ENCODE measurements around the gene MRPL41. TPM values are rescaled to one million over a fixed set of nuclear protein-coding genes. Genes with fewer than 3 reads are reported as not detected.

Gene MRPL41
- total and polyA plus RNA-seq, 2 experiments from 2014 or later = 32.8 to 146 TPM

DNA sequence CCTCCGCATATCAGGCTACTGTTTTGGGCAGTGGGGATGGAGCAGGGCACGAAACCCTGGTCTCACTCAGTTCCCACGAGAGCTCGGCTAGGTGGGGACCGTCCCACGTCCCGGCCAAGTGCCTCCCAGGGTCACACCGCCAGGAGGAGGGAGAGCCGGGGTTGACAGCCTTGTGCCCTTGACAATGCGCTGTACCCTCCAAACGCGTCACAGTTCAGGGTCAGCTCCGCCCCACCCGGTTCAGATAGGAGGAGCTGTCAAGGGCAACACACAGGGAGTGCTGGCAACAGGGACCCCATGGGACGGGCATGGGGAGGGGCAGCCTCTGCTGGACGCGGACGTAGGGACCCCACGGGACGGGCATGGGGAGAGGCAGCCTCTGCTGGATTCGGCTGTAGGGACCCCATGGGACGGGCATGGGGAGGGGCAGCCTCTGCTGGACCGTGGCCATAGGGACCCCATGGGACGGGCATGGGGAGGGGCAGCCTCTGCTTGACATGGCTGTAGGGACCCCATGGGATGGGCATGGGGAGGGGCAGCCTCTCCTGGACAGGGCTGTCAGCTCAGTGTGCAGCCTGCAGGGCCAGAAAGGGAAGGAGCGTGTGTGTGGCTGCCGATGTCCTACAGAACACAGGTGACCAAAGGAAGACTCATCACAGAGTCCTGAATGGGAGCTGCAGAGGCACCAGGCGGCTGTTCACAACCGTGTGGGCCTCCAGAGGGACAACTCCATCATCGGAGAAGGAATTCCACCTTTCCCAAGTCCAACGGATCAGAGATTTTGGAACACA, 30.9 kb upstream of the MRPL41 start:
- no peaks in the 10 kb centered on the region for H3F3A ChIP-seq (replicated peaks; ENCODE audit: low read depth)
- H3K9me2 ChIP-seq (ENCODE audit: insufficient read depth) = no peaks in the 10 kb centered on the region
- no peaks in the 10 kb centered on the region for H3K4me1 Mint-ChIP-seq
- 0 out of 3 replicates have a peak, but pooled peaks cover 3% of the 10 kb centered on the region for H3K9me3 Mint-ChIP-seq
- H3K27me3 ChIP-seq (ENCODE audit: insufficient read depth) = no peaks in the 10 kb centered on the region
- no peaks in the 10 kb centered on the region for H4K20me1 ChIP-seq (replicated peaks; ENCODE audit: insufficient read depth)
- no peak for TF ChIP-seq STAT1 (IDR thresholded peaks at IDR 0.05; ENCODE audit: unreplicated experiment)
- TF ChIP-seq NANOG (IDR thresholded peaks at IDR 0.05; ENCODE audit: borderline replicate concordance) = no peak
- TF ChIP-seq JUNB (IDR thresholded peaks at IDR 0.05; ENCODE audit: unreplicated experiment) = no peak
- no peak for TF ChIP-seq ZNF114 (CRISPR knock-in tag; IDR thresholded peaks at IDR 0.05)
- TF ChIP-seq, protein P1, sequence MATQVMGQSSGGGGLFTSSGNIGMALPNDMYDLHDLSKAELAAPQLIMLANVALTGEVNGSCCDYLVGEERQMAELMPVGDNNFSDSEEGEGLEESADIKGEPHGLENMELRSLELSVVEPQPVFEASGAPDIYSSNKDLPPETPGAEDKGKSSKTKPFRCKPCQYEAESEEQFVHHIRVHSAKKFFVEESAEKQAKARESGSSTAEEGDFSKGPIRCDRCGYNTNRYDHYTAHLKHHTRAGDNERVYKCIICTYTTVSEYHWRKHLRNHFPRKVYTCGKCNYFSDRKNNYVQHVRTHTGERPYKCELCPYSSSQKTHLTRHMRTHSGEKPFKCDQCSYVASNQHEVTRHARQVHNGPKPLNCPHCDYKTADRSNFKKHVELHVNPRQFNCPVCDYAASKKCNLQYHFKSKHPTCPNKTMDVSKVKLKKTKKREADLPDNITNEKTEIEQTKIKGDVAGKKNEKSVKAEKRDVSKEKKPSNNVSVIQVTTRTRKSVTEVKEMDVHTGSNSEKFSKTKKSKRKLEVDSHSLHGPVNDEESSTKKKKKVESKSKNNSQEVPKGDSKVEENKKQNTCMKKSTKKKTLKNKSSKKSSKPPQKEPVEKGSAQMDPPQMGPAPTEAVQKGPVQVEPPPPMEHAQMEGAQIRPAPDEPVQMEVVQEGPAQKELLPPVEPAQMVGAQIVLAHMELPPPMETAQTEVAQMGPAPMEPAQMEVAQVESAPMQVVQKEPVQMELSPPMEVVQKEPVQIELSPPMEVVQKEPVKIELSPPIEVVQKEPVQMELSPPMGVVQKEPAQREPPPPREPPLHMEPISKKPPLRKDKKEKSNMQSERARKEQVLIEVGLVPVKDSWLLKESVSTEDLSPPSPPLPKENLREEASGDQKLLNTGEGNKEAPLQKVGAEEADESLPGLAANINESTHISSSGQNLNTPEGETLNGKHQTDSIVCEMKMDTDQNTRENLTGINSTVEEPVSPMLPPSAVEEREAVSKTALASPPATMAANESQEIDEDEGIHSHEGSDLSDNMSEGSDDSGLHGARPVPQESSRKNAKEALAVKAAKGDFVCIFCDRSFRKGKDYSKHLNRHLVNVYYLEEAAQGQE (IDR thresholded peaks at IDR 0.05; ENCODE audit: unreplicated experiment) = no peak
- no peak for TF ChIP-seq ZNF331 (CRISPR knock-in tag; IDR thresholded peaks at IDR 0.05; ENCODE audit: low read depth)
- TF ChIP-seq, protein P2, sequence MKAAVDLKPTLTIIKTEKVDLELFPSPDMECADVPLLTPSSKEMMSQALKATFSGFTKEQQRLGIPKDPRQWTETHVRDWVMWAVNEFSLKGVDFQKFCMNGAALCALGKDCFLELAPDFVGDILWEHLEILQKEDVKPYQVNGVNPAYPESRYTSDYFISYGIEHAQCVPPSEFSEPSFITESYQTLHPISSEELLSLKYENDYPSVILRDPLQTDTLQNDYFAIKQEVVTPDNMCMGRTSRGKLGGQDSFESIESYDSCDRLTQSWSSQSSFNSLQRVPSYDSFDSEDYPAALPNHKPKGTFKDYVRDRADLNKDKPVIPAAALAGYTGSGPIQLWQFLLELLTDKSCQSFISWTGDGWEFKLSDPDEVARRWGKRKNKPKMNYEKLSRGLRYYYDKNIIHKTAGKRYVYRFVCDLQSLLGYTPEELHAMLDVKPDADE (IDR thresholded peaks at IDR 0.05) = no peak
- TF ChIP-seq, protein P3, sequence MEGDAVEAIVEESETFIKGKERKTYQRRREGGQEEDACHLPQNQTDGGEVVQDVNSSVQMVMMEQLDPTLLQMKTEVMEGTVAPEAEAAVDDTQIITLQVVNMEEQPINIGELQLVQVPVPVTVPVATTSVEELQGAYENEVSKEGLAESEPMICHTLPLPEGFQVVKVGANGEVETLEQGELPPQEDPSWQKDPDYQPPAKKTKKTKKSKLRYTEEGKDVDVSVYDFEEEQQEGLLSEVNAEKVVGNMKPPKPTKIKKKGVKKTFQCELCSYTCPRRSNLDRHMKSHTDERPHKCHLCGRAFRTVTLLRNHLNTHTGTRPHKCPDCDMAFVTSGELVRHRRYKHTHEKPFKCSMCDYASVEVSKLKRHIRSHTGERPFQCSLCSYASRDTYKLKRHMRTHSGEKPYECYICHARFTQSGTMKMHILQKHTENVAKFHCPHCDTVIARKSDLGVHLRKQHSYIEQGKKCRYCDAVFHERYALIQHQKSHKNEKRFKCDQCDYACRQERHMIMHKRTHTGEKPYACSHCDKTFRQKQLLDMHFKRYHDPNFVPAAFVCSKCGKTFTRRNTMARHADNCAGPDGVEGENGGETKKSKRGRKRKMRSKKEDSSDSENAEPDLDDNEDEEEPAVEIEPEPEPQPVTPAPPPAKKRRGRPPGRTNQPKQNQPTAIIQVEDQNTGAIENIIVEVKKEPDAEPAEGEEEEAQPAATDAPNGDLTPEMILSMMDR (conservative IDR thresholded peaks at IDR 0.05; ENCODE audit: low read depth in 2 of 2) = no peak
- no peak for TF ChIP-seq CREB1 (CRISPR knock-in tag; IDR thresholded peaks at IDR 0.05; ENCODE audit: low read depth)
- no peak for TF ChIP-seq EZH2 (IDR thresholded peaks at IDR 0.05; ENCODE audit: low read depth, unreplicated experiment)
- TF ChIP-seq EZH2phosphoT487 (IDR thresholded peaks at IDR 0.05; ENCODE audit: unreplicated experiment) = no peak
- no peak for TF ChIP-seq POLR2AphosphoS5 (IDR thresholded peaks at IDR 0.05; ENCODE audit: low read depth)
- TF ChIP-seq, protein P4, sequence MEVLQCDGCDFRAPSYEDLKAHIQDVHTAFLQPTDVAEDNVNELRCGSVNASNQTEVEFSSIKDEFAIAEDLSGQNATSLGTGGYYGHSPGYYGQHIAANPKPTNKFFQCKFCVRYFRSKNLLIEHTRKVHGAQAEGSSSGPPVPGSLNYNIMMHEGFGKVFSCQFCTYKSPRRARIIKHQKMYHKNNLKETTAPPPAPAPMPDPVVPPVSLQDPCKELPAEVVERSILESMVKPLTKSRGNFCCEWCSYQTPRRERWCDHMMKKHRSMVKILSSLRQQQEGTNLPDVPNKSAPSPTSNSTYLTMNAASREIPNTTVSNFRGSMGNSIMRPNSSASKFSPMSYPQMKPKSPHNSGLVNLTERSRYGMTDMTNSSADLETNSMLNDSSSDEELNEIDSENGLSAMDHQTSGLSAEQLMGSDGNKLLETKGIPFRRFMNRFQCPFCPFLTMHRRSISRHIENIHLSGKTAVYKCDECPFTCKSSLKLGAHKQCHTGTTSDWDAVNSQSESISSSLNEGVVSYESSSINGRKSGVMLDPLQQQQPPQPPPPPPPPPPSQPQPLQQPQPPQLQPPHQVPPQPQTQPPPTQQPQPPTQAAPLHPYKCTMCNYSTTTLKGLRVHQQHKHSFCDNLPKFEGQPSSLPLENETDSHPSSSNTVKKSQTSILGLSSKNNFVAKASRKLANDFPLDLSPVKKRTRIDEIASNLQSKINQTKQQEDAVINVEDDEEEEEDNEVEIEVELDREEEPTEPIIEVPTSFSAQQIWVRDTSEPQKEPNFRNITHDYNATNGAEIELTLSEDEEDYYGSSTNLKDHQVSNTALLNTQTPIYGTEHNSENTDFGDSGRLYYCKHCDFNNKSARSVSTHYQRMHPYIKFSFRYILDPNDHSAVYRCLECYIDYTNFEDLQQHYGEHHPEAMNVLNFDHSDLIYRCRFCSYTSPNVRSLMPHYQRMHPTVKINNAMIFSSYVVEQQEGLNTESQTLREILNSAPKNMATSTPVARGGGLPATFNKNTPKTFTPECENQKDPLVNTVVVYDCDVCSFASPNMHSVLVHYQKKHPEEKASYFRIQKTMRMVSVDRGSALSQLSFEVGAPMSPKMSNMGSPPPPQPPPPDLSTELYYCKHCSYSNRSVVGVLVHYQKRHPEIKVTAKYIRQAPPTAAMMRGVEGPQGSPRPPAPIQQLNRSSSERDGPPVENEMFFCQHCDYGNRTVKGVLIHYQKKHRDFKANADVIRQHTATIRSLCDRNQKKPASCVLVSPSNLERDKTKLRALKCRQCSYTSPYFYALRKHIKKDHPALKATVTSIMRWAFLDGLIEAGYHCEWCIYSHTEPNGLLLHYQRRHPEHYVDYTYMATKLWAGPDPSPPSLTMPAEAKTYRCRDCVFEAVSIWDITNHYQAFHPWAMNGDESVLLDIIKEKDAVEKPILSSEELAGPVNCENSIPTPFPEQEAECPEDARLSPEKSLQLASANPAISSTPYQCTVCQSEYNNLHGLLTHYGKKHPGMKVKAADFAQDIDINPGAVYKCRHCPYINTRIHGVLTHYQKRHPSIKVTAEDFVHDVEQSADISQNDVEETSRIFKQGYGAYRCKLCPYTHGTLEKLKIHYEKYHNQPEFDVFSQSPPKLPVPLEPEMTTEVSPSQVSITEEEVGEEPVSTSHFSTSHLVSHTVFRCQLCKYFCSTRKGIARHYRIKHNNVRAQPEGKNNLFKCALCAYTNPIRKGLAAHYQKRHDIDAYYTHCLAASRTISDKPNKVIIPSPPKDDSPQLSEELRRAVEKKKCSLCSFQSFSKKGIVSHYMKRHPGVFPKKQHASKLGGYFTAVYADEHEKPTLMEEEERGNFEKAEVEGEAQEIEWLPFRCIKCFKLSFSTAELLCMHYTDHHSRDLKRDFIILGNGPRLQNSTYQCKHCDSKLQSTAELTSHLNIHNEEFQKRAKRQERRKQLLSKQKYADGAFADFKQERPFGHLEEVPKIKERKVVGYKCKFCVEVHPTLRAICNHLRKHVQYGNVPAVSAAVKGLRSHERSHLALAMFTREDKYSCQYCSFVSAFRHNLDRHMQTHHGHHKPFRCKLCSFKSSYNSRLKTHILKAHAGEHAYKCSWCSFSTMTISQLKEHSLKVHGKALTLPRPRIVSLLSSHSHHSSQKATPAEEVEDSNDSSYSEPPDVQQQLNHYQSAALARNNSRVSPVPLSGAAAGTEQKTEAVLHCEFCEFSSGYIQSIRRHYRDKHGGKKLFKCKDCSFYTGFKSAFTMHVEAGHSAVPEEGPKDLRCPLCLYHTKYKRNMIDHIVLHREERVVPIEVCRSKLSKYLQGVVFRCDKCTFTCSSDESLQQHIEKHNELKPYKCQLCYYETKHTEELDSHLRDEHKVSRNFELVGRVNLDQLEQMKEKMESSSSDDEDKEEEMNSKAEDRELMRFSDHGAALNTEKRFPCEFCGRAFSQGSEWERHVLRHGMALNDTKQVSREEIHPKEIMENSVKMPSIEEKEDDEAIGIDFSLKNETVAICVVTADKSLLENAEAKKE (CRISPR knock-in tag; IDR thresholded peaks at IDR 0.05) = no peak
- peaks cover 8% of the 10 kb centered on the region; the same call in 1 of the 3 replicates for H3K36me3 Mint-ChIP-seq (ENCODE audit: low read depth)
- no peak overlapping the region for H2AFZ ChIP-seq
- H3K79me2 ChIP-seq (replicated peaks; ENCODE audit: insufficient read depth) = no peaks in the 10 kb centered on the region
- no peak overlapping the region for H3K27ac ChIP-seq (ENCODE audit: low read depth)
- no peak overlapping the region for H3K4me3 ChIP-seq
- no peaks in the 10 kb centered on the region for H3K36me3 ChIP-seq (ENCODE audit: insufficient read depth)
- DNase-seq (ENCODE audit: low spot score) (no peak), ATAC-seq (no peak)
- no peak overlapping the region for H3K4me2 ChIP-seq
- H3K4me1 ChIP-seq (ENCODE audit: insufficient read depth) = no peaks in the 10 kb centered on the region
- H3K4me3 Mint-ChIP-seq = no peak overlapping the region
- peaks cover 13% of the 10 kb centered on the region for H3K27me3 Mint-ChIP-seq (ENCODE audit: insufficient read depth, low read depth, poor library complexity)
- no peak overlapping the region for H3K27ac Mint-ChIP-seq
